Smooth muscle cell (in vitro differentiated cells): ENCODE results near the gene CDH8. TPM values are rescaled to one million over a fixed set of nuclear protein-coding genes. Genes with fewer than 3 reads are reported as not detected.
"Not testable (repeated sequence)": the region's sequence is repeated elsewhere in the genome, so short reads cannot be mapped to it uniquely, and the experiment has no call there.

Experiments
- DNase-seq: peaks from one replicate; lab custom pipeline; 2025; ENCODE audit not compliant: unreplicated experiment; lab: John Stamatoyannopoulos, UW
- H2AFZ ChIP-seq: fragments of 200-600 bp; sonication (generic); 2 replicates; pipeline ENCODE4 v1.6.0; 2016; ENCODE audit warnings: antibody characterized with exemption, low read depth, mild to moderate bottlenecking
- H3F3A ChIP-seq: fragments of 200-600 bp; sonication (generic); 2 replicates; pipeline ENCODE4 v1.6.0; 2017; ENCODE audit warnings: antibody characterized with exemption, low read depth
- H3K27ac ChIP-seq: fragments of 200-600 bp; sonication (generic); 2 replicates; pipeline ENCODE4 v1.5.1; 2016; ENCODE audit warnings: low read depth, mild to moderate bottlenecking
- H3K27me3 ChIP-seq: fragments of 200-600 bp; sonication (generic); 2 replicates; pipeline ENCODE4 v1.6.1; 2016; ENCODE audit warnings: low read depth, mild to moderate bottlenecking
- H3K36me3 ChIP-seq: fragments of 200-600 bp; sonication (generic); 2 replicates; pipeline ENCODE4 v1.5.1; 2016; ENCODE audit warnings: low read depth
- H3K4me1 ChIP-seq: fragments of 200-600 bp; sonication (generic); 2 replicates; pipeline ENCODE4 v1.5.1; 2016; ENCODE audit warnings: low read depth
- H3K4me2 ChIP-seq: fragments of 200-600 bp; sonication (generic); 2 replicates; pipeline ENCODE4 v1.6.0; 2016; ENCODE audit warnings: mild to moderate bottlenecking
- H3K4me3 ChIP-seq: fragments of 200-600 bp; sonication (generic); 2 replicates; pipeline ENCODE4 v1.5.1; 2016; ENCODE audit warnings: mild to moderate bottlenecking
- H3K79me2 ChIP-seq: fragments of 200-600 bp; sonication (generic); 2 replicates; pipeline ENCODE4 v1.6.0; 2016; ENCODE audit warnings: low read depth, mild to moderate bottlenecking
- H3K9ac ChIP-seq: fragments of 200-600 bp; sonication (generic); 2 replicates; pipeline ENCODE4 v1.6.0; 2016; ENCODE audit warnings: low read depth
- H3K9me3 ChIP-seq: fragments of 200-600 bp; sonication (generic); replicated peaks from 2 replicates; pipeline ENCODE4 v1.5.1; 2016; ENCODE audit warnings: low read depth
- H4K20me1 ChIP-seq: fragments of 200-600 bp; sonication (generic); 2 replicates; pipeline ENCODE4 v1.6.0; 2016; ENCODE audit warnings: low read depth
- WGBS: methylation state at CpG from one replicate; pipeline ENCODE4 v1.1.7; 2016; ENCODE audit warnings: low lambda C conversion rate; 5-methylcytosine and 5-hydroxymethylcytosine counted together
- polyA plus RNA-seq: library from polyadenylated mRNA; unstranded; fragments of >200 nt; fragmentation: Nextera tagmentation; extraction: Ambion mirVana; gene quantifications from 2 replicates; pipeline ENCODE4 v1.2.1, GENCODE V29; 2016
- total RNA-seq: library from RNA; depleted of rRNA; stranded (reverse); fragments of >200 nt; gene quantifications from 2 replicates; pipeline ENCODE4 v1.2.3, GENCODE V29; 2014
- TF ChIP-seq, protein P1 (sequence below): fragments of 200-600 bp; sonication (generic); IDR thresholded peaks from 2 replicates; pipeline ENCODE4 v1.5.1; 2017; ENCODE audit warnings: borderline replicate concordance, mild to moderate bottlenecking, antibody characterized with exemption; ENCODE audit not compliant: insufficient read depth, poor library complexity, severe bottlenecking

CDH8 gene
- total and polyA plus RNA-seq, 2 experiments from 2014 or later: 1.8 to 5.5 TPM

DNA sequence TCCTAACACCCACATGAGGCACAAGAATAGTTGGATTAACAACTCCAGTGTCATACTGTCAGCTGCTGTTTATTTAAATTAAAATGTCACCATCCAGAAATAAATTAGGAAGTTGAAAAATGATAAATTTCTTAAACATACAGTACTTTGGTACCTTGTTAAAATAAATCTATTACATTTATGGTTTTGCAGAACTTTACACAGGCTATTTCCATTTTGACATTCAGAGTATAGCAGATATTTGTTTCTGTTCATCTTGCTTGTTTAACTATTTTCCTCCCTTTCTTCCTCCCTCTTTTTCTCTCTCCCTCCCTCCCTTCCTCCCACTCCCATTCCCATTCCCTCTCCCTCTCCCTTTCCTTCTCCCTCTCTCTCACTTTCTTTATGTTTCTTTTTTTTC lies 310.1 kb downstream of the CDH8 start:
- no peaks in the 10 kb centered on the region for H3F3A ChIP-seq
- no peak overlapping the region for H3K9ac ChIP-seq
- no peaks in the 10 kb centered on the region for H4K20me1 ChIP-seq
- H3K4me3 ChIP-seq: no peak overlapping the region
- no peaks in the 10 kb centered on the region for H3K4me1 ChIP-seq
- DNase-seq: no peak
- no peak overlapping the region for H3K4me2 ChIP-seq
- no peaks in the 10 kb centered on the region for H3K9me3 ChIP-seq
- H3K79me2 ChIP-seq: no peaks in the 10 kb centered on the region
- H3K36me3 ChIP-seq: no peaks in the 10 kb centered on the region
- H2AFZ ChIP-seq: no peak overlapping the region
- no peaks in the 10 kb centered on the region for H3K27me3 ChIP-seq
- H3K27ac ChIP-seq: no peak overlapping the region
- TF ChIP-seq, protein P1, sequence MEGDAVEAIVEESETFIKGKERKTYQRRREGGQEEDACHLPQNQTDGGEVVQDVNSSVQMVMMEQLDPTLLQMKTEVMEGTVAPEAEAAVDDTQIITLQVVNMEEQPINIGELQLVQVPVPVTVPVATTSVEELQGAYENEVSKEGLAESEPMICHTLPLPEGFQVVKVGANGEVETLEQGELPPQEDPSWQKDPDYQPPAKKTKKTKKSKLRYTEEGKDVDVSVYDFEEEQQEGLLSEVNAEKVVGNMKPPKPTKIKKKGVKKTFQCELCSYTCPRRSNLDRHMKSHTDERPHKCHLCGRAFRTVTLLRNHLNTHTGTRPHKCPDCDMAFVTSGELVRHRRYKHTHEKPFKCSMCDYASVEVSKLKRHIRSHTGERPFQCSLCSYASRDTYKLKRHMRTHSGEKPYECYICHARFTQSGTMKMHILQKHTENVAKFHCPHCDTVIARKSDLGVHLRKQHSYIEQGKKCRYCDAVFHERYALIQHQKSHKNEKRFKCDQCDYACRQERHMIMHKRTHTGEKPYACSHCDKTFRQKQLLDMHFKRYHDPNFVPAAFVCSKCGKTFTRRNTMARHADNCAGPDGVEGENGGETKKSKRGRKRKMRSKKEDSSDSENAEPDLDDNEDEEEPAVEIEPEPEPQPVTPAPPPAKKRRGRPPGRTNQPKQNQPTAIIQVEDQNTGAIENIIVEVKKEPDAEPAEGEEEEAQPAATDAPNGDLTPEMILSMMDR: no peak

DNA sequence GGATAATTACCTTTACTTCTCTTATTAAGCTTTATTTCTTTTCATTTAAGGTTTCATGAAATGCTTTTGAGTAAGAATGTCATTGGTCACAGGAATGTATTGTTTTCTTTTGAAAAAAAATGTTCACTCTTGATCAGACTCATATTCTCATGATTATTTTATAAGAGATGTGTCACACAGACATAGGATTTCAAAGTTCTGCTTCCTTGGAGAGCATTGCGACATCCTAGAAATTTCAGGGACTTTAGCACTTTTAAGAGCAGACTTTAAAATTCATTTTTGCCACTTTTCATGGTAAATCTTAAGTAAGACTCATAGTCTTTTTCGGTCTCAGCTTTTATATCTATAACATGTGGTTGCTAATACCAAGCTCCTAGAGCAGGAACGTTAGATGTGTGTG lies 314.7 kb downstream of the CDH8 start:
- Histone ChIP-seq H3K9me3 (no peaks in the 10 kb centered on the region), H3K4me1 (no peaks in the 10 kb centered on the region), H3K9ac (no peak overlapping the region), H3K4me3 (no peak overlapping the region), H3K4me2 (no peak overlapping the region), H4K20me1 (no peaks in the 10 kb centered on the region), H3F3A (no peaks in the 10 kb centered on the region), H3K36me3 (no peaks in the 10 kb centered on the region), H2AFZ (no peak overlapping the region), H3K27ac (no peak overlapping the region), H3K27me3 (no peaks in the 10 kb centered on the region), H3K79me2 (no peaks in the 10 kb centered on the region)
- TF ChIP-seq, protein P1: no peak
- DNase-seq: no peak
- WGBS: 86% methylated on average over 3 of the region's 3 CpGs

DNA sequence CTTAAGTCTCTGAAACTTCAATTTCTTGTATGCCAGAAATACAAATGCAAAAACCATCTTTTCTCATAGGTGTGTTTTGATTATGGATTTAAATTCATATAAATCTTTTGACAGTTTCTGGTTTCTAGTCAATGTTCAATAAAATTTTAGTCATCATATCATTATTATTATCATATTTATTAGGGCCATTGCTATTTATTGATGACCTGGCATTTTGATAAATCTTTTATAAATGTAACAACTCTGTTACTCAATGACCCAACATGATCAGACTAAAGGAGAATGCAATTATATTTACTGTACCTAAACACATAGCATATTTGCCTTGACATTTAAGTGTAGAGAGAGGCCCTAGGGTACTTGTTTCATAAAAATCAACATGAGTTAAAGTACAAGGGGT lies 320.8 kb downstream of the CDH8 start:
- no peak overlapping the region for H3K9ac ChIP-seq
- H3K4me3 ChIP-seq: no peak overlapping the region
- TF ChIP-seq, protein P1: no peak
- H3K4me2 ChIP-seq: no peak overlapping the region
- no peaks in the 10 kb centered on the region for H4K20me1 ChIP-seq
- H3F3A ChIP-seq: no peaks in the 10 kb centered on the region
- no peaks in the 10 kb centered on the region for H3K79me2 ChIP-seq
- H3K36me3 ChIP-seq: no peaks in the 10 kb centered on the region
- no peak for DNase-seq
- no peak overlapping the region for H3K27ac ChIP-seq
- H3K27me3 ChIP-seq: no peaks in the 10 kb centered on the region
- H2AFZ ChIP-seq: no peak overlapping the region
- no peaks in the 10 kb centered on the region for H3K9me3 ChIP-seq
- H3K4me1 ChIP-seq: no peaks in the 10 kb centered on the region

DNA sequence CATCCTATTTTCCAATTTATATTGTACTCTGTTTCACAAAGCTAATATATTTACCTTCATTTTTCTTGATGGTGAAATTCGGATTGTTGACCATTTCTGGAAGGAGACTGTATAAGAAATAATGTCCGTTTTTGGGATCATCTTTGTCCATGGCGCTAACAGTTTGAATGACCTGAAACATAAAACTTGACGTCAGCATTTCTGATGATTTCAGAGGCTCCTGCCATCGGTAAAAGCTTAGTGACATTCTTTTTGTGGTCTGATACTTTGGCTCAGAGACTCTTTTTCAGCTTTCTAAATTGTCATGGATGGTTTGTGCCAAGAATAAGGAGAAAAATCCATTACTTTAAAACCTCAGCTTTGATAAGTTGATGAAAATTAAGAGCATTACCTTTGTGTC lies 322.5 kb downstream of the CDH8 start:
- Histone ChIP-seq H3K79me2 (no peaks in the 10 kb centered on the region), H2AFZ (no peak overlapping the region), H3K4me2 (no peak overlapping the region), H4K20me1 (no peaks in the 10 kb centered on the region), H3K36me3 (no peaks in the 10 kb centered on the region), H3K9ac (no peak overlapping the region), H3K4me3 (no peak overlapping the region), H3F3A (no peaks in the 10 kb centered on the region), H3K4me1 (no peaks in the 10 kb centered on the region), H3K9me3 (no peaks in the 10 kb centered on the region), H3K27me3 (no peaks in the 10 kb centered on the region), H3K27ac (no peak overlapping the region)
- TF ChIP-seq, protein P1: no peak
- 82% methylated on average over 5 of the region's 5 CpGs for WGBS
- no peak for DNase-seq

DNA sequence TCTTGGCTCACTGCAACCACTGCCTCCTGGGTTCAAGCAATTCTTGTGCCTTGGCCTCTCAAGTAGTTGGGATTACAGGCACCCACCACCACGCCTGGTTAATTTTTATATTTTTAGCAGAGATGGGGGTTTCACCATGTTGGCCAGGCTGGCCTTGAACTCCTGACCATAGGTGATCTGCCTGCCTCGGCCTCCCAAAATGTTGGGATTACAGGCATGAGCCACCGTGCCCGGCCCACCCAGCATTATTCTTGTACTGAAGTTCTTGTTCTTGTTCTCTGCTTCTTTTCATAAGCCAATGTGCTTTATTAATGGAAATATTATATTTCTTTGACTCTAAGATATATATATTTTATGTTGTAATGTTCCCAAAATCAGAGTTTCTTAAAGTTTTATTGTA lies 336.6 kb downstream of the CDH8 start:
- 95% methylated on average over 4 of the region's 4 CpGs for WGBS
- DNase-seq, H3F3A ChIP-seq, H3K4me3 ChIP-seq, H2AFZ ChIP-seq, H3K9ac ChIP-seq, H3K27me3 ChIP-seq, H3K4me2 ChIP-seq, H3K79me2 ChIP-seq, H4K20me1 ChIP-seq, H3K27ac ChIP-seq, H3K4me1 ChIP-seq, H3K9me3 ChIP-seq, H3K36me3 ChIP-seq: not testable (repeated sequence)
